Heart left ventricle (tissue), 13 donors: ENCODE data around the gene CHAF1B.

Source experiments
- POLR2A ChIP-seq, 2 donors: fragments of 450-650 bp; IDR thresholded peaks; one replicate each; pipeline ENCODE4 v1.6.1; 2017; ENCODE audit warnings: antibody characterized with exemption in 2 of 2, mild to moderate bottlenecking in 2 of 2, moderate library complexity in 2 of 2
- TF ChIP-seq, protein P1 (sequence below), 12 donors: fragments of 200-600 bp; sonication (generic) in 4 of 12; IDR thresholded peaks; one replicate each; pipeline versions ENCODE4 v1.5.0 to v1.8.0; 2018 to 2022; ENCODE audit warnings: antibody characterized with exemption in 12 of 12, mild to moderate bottlenecking in 5 of 12
- donor health status: ischemic (EF 13 %, LVEDD 7.1; RV severe dilation, severe dysfunction).
- donor health status: DM: no; HTN: yes; CAD: no.
- donor health status: DM: no; HTN: no; CAD: no.
- donor health status: ischemic (EF 25% LVEDD 6.9; RV normal size, moderate dysfunction).
- donor health status: ischemic (EF 25% LVEDD 5.7; RV mildly dilated, moderate dysfunction).
- donor health status: ischemic (EF 35%, LVEDD 5.7; RV mildly dilated, moderate dysfunction).
- donor health status: nonischemic (EF 11% LVEDD 7.7; RV severe dilation, severe dysfunction).
- donor health status: DM: yes; HTN: yes; CAD: no.
- donor health status: PGD.
- donor health status: ischemic (EF 29% LVEDD 5.4; RV normal size, mild dysfunction).
- donor health status: nonischemic (EF 23%, LVEDD 6.1; RV moderate dilation, normal function).

DNA sequence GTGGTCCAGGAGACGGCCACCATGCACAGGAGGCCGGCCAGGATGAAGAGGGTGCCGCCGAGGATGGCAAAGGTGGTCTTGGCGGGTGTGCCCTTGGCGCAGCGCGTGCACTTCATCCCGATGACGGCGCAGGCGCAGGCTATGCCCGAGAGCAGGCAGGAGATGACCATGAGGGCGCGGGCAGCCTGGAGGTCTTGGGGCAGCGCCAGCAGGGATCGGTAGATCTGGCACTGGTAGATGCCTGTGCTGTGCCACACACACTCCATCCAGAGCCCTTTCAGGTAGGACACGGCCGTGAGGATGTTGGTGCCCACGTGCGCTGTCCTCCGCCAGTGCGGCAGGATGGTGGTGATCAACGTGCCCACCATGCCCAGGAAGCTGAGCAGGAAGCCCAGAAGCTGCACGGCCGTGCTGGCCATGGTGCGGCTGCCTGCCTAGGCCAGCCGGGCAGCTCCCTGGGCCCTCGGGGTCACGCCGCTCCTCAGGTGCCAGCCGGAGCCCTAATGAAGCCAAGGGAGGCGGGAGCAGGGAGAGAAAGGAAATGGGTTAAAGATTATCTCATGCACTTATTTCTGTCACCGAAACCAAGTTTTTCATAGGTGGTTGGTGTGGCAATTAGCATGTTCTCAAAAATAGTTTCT is 76.2 kb downstream of the CHAF1B start:
- TF ChIP-seq, protein P1, sequence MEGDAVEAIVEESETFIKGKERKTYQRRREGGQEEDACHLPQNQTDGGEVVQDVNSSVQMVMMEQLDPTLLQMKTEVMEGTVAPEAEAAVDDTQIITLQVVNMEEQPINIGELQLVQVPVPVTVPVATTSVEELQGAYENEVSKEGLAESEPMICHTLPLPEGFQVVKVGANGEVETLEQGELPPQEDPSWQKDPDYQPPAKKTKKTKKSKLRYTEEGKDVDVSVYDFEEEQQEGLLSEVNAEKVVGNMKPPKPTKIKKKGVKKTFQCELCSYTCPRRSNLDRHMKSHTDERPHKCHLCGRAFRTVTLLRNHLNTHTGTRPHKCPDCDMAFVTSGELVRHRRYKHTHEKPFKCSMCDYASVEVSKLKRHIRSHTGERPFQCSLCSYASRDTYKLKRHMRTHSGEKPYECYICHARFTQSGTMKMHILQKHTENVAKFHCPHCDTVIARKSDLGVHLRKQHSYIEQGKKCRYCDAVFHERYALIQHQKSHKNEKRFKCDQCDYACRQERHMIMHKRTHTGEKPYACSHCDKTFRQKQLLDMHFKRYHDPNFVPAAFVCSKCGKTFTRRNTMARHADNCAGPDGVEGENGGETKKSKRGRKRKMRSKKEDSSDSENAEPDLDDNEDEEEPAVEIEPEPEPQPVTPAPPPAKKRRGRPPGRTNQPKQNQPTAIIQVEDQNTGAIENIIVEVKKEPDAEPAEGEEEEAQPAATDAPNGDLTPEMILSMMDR (IDR thresholded peaks at IDR 0.05), result no peak
- no peak for TF ChIP-seq POLR2A (IDR thresholded peaks at IDR 0.05)
